ENCODE results near the gene DTL.
A peak's percentile ranks its signal among the peaks of the same experiment; 100 is the strongest.

DTL gene

DNA sequence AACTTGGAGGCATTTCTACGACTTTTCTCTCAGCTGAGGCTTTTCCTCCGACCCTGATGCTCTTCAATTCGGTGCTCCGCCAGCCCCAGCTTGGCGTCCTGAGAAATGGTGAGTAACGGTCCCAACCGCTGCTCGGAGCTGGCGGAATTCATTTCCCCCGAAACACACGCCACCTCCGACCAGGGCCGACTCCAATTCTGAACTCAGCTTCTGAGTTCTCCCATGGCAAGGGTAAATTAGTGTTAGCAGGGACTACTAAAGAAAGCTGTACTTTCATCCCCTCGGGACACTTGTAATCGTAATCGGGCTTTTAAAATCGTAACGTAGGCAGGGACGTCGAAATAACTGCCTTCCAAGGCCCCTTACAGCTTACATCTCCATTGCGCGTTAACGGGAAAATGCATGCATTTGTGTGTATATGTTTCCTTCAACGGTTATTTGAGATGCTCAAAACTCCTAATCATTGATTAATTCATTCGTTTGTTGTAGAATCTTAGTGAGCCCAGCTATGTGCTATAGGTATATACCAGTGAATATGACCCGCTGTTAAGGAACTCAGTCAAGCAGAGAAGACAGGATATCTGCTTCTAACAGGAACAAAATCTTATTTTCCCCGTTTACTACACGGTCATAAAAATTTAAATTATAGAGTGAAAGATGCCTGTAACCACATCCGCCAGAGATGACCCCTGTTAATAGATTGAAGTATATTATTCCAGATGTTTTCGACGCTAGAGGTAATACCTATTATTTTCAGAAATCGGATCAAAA is 472 bp downstream of the DTL start:
- no peak for FAIRE-seq

DNA sequence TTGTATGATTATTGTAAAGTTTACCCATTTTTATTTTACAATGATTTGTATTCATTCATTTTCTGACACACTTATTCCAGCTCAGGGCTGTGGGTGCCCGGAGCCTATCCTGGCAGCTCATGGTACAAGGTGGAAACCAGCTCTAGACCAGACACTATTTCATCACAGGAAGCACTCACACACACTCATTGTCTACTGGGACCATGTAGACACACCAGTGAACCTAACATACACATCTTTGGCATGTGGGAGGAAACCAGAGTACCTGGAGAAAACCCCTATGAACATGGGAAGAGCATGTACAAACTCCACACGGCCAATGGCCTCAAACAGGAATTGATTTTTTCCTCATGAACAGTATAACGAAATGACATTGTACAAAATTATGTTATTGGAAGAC is 2.4 kb downstream of the DTL start:
- FAIRE-seq = no peak

GRCh38 chr1:212039622-212040021 is 4.1 kb downstream of the DTL start:
- FAIRE-seq = no peak

- FAIRE-seq = no peak
Observed at GRCh38 chr1:212040629-212041412, 5.3 kb downstream of the DTL start.

DNA sequence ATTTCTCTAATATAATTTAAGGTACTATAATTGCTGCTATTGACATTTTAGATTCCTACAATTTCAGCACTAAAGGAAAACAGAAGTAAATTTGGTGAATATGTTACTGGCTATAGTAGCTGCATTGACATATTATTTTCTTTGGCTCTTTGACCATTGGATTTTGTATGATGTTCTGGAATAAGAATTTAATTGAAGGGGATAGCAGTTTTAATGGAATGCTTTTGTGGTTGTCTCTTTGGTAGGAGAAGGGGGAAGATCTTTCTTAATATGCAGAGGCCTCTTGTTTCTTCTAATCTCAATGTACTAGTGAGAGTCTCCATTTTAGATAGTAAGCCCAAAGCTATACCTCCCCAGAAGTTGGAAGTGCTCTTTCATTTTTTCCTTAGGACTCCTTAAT is 6.9 kb downstream of the DTL start:
- FAIRE-seq = no peak

DNA sequence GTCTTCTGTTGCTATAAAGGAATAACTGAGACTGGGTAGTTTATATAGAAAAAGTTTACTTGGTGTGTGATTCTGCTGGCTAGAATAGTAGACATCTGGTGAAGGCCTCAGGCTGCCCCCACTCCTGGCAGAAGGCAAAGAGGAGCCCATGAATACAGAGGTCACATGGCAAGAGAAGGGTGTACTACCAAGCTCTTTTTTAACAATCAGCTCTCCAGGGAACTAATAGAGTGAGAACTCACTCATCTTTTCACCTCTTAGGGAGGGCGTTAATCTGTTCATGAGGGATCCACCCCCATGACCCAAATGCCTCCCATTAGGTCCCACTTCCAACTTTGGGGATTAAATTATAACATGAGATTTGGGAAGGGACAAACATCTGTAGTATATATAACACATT is 9.3 kb downstream of the DTL start:
- FAIRE-seq = no peak

GRCh38 chr1:212045981-212046380 is 10.4 kb downstream of the DTL start:
- no peak for FAIRE-seq

- FAIRE-seq = no peak
Observed at GRCh38 chr1:212053993-212054392, 18.4 kb downstream of the DTL start.

- no peak for FAIRE-seq
Observed at GRCh38 chr1:212055333-212055732, 19.8 kb downstream of the DTL start.

DNA sequence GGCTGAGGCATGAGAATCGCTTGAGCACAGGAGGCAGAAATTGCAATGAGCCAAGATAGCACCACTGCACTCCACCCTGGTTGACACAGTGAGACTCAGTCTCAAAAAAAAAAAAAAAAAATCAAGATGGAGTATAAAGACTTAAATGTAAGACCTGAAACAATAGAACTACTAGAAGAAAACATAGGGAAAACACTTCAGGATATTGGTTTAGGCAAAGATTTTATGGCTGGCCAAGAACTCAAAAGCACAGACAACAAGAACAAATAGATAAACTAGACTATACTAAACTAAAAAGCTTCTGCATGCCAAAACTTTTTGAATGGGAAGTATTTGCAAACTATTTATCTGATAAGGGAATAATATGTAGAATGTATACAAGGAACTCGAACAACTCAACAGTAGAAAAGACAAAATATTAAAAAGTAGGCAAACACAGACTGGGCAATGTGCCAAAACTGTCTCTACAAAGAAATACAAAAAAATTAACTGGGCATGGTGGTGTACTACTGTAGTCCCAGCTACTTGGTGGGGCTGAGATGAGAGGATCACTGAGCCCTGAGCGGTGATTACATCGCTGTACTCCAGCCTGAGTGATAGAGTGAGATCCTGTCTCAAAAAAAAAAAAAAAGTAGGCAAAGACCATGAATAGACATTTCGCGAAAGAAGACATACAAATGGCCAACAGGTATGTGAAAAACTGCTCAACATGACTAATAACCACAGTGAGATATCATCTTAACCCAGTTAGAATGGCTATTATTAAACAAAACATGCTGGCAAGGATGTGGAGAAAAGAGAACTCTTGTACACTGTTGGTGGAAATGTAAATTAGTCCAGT is 25.3 kb downstream of the DTL start:
- no peak for FAIRE-seq

DNA sequence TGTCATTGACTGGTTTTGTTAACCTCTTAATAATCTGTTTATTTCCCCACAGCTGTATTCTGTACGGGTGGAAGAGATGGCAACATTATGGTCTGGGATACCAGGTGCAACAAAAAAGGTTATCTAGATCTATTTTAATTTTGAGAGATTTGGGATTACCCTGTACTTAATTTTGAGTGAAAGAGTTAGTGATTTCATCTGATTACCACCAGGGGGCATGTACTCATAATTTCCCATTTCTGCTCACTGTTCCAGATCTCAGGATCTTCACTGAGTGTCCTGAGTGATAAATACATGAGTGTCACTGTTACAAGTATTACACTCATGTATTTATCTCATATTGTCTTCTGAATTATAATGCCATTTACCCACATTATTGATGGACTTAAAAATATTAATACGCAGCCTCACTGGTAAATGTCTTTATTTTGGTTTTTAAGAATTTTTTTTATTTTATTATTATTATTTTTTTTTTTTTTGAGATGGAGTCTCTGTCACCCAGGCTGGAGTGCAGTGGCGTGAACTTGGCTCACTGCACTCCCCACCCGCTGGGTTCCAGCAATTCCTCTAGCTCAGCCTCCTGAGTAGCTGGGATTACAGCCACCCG is 27.4 kb downstream of the DTL start:
- FAIRE-seq = peak; percentile 93

- FAIRE-seq = no peak
Observed at GRCh38 chr1:212067787-212068186, 32.2 kb downstream of the DTL start.

DNA sequence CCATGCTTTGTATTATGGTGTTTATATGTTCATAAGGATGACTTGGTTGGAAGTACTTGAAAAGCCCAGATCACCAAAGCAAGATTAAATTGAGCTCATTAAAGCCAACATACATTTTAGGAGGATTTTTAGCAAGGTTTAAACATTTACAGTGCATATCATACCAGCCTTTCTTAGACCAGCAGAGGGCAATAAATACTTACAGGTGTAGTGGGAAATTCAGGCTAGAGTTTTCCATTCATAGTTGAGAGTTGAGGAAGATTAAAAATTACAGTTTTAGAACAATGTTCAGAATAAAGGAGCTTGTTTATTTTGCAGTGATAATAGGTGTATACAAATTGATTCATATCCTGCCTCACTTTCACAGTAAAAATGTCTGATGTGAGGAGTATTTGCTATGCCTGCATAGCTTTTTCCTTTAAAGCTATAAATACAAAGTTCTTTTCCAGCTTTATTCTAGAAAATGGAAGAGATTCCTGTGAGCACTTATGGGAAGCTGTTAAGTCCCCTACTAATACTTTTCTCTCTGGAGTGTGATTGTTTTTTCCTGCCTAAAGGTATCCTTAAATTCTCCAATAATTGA is 35.3 kb downstream of the DTL start:
- peak; percentile 100 for FAIRE-seq

GRCh38 chr1:212072047-212072446 is 36.5 kb downstream of the DTL start:
- FAIRE-seq = no peak

DNA sequence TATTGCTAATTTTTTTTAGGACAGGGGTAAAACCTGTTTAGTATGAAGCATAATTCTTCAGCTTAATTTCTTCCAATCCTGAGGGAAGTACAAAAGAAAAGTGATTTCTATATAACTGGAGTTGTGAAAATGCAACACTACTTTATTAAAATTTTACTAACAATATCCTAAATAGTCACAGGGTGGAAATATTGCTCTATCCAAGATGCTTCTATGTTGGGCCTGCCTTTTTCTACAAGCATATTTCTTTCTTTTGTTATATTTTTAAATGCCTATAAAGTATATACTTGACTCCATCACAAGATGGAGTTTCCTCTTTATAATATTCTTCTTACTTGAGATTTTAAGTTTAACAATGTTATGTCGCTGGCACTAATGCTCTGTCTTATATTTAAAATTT is 37.9 kb downstream of the DTL start:
- no peak for FAIRE-seq

DNA sequence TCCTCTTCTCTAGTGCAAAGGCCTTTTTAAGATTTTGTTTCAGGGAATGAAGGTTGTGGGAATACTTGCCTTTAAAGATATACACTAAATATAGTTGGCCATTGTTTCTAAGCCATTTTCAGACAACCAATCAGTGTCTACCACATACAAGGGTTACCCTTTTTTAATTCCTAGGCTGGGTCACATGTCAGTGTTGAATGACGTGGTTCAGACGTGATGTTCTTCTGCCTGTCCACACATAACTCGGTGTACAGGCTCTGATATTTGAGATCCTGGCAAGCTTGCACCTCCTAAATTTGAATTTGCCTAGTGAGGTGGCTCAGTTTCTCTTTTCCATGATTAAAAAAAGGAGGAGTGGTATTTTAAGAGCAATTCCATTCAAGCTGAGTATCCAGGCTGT is 38.8 kb downstream of the DTL start:
- no peak for FAIRE-seq

DNA sequence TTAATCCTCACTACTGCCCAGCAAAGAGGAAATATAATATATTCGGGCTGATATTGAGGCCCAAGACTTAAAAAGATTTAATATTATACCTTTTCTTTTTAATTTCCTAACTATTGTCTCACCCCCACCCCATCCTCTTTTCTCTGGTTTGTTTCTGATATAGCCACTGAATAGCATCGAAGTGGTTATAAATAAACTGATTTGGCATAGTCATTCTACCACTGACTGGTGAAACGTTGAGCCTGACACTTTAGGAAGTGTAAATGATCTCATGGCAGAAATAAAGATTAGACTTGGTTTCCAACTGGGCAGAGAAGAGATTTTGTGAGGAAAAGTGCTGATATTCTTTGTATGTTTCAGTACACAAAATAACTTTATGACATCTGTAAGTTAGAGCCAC is 39.3 kb downstream of the DTL start:
- peak; percentile 43 for FAIRE-seq

- FAIRE-seq = no peak
Observed at GRCh38 chr1:212077028-212077427, 41.5 kb downstream of the DTL start.

DNA sequence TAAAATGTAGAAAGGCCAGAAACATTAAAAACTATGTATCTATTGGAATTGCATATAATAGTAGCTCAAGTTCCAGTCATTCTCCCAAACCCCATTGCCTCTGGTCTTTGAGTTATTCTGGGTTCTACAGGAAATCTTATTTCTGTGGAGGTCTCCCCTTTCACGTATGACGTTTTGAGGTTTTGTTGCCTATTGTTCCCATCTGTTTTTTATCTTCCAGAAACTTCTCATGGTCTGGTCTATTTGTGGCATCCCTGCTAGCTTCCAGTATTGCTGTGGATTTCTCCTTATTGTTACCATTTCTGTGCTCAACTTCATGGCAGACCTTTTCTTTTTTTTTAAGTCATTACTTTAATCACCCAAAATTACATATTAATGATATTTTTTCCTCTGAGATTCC is 43.3 kb downstream of the DTL start:
- peak; percentile 36 for FAIRE-seq

- no peak for FAIRE-seq
Observed at GRCh38 chr1:212082765-212083406, 47.3 kb downstream of the DTL start.

GRCh38 chr1:212089560-212090163 is 54.1 kb downstream of the DTL start:
- FAIRE-seq = no peak
